Left lung (tissue), 10 donors: ENCODE results near the gene C16orf54. TPM values are rescaled to one million over a fixed set of nuclear protein-coding genes. Genes with fewer than 3 reads are reported as not detected.
A peak's percentile ranks its signal among the peaks of the same experiment; 100 is the strongest.
"Not testable (repeated sequence)": the region's sequence is repeated elsewhere in the genome, so short reads cannot be mapped to it uniquely, and the experiment has no call there.

Source experiments
- ATAC-seq: fragments of 200-7000 bp; cut with Tn5 transposase; one replicate; pipeline ENCODE4 v1.9.1; 2020; ENCODE audit warnings: moderate library complexity
- DNase-seq, 4 donors: peaks; one replicate each; pipeline ENCODE4 v3.0.0-alpha.2; 2013 to 2020
- H3K27ac ChIP-seq, 2 donors: fragments of 200-600 bp; sonication (generic) in 1 of 2; one replicate each; pipeline versions ENCODE4 v1.5.0 to v1.8.0; 2020 to 2021
- H3K27me3 ChIP-seq, 2 donors: fragments of 200-600 bp; sonication (generic) in 1 of 2; one replicate each; pipeline versions ENCODE4 v1.5.0 to v1.8.0; 2020 to 2021
- H3K36me3 ChIP-seq, 2 donors: fragments of 200-600 bp; sonication (generic) in 1 of 2; one replicate each; pipeline versions ENCODE4 v1.5.0 to v1.8.0; 2020 to 2021
- H3K4me1 ChIP-seq, 2 donors: fragments of 200-600 bp; one replicate each; pipeline ENCODE4 v1.8.0; 2021
- H3K4me3 ChIP-seq, 2 donors: fragments of 200-600 bp; sonication (generic) in 1 of 2; one replicate each; pipeline versions ENCODE4 v1.5.0 to v1.8.0; 2020 to 2021; ENCODE audit warnings: mild to moderate bottlenecking in 1 of 2
- H3K9me3 ChIP-seq, 2 donors: fragments of 200-600 bp; sonication (generic) in 1 of 2; one replicate each; pipeline versions ENCODE4 v1.5.0 to v1.8.0; 2020 to 2021
- CTCF ChIP-seq, 2 donors: fragments of 200-600 bp; sonication (generic) in 1 of 2; IDR thresholded peaks; one replicate each; pipeline versions ENCODE4 v1.5.0 to v1.8.0; 2021; ENCODE audit warnings: antibody characterized with exemption in 2 of 2
- intact Hi-C, 2 donors: fragments of 100-400 bp; cut with DNase I; formaldehyde crosslinking; loops; one replicate each; pipeline versions ENCODE4 v1.11.2 to v1.14.2; 2022
- polyA plus RNA-seq, 6 donors: library from polyadenylated mRNA; unstranded; fragments of 120-200 nt; gene quantifications; one replicate each; pipeline ENCODE4 v1.2.1, GENCODE V29; 2013; ENCODE audit not compliant: insufficient read length in 6 of 6
- total RNA-seq, 2 donors: library from RNA; stranded (reverse); fragmentation: NEBNext Ultra II Directional; extraction: Animal tissue kit (Norgen Biotek cat#: 25700); gene quantifications; one replicate each; pipeline ENCODE4 v1.2.1, GENCODE V29; 2021
- donor health status: DM: no; HTN: yes; CAD: no.
- donor health status: DM: no; HTN: no; CAD: no.

Gene C16orf54
- total and polyA plus RNA-seq, 8 donors = 0.33 to 13.6 (median 0.69) TPM

- H3K27ac ChIP-seq = no peak overlapping the region
- no peak overlapping the region for H3K4me3 ChIP-seq
- no peaks in the 10 kb centered on the region for H3K36me3 ChIP-seq
- H3K9me3 ChIP-seq = no peaks in the 10 kb centered on the region
- DNase-seq (peak in 2 of 4 donors; percentile 50 to 69), ATAC-seq (peak; percentile 74)
- TF ChIP-seq CTCF (IDR thresholded peaks at IDR 0.05) = no peak
- intact Hi-C loops = no loop called here
- H3K4me1 ChIP-seq = peaks cover 0 to 3% of the 10 kb centered on the region in 2 donors
- no peaks in the 10 kb centered on the region for H3K27me3 ChIP-seq
Observed at GRCh38 chr16:29760567-29761279, 14.9 kb upstream of the C16orf54 start.

GRCh38 chr16:29757950-29758466 is 12.2 kb upstream of the C16orf54 start:
- DNase-seq (peak in 1 of 4 donors; percentile 18), ATAC-seq (peak; percentile 47)
- peak overlapping the region in 1 of 2 donors; percentile 39 for H3K27ac ChIP-seq
- no peaks in the 10 kb centered on the region for H3K9me3 ChIP-seq
- no peaks in the 10 kb centered on the region for H3K27me3 ChIP-seq
- H3K4me3 ChIP-seq = no peak overlapping the region
- H3K36me3 ChIP-seq = no peaks in the 10 kb centered on the region
- no peak for TF ChIP-seq CTCF (IDR thresholded peaks at IDR 0.05)
- no peaks in the 10 kb centered on the region for H3K4me1 ChIP-seq
- intact Hi-C loops = no loop called here

GRCh38 chr16:29757086-29757485 is 11.3 kb upstream of the C16orf54 start:
- H3K4me3 ChIP-seq, ATAC-seq, H3K36me3 ChIP-seq, H3K9me3 ChIP-seq, H3K27ac ChIP-seq, H3K27me3 ChIP-seq, H3K4me1 ChIP-seq, DNase-seq, intact Hi-C loops: not testable (repeated sequence)

GRCh38 chr16:29756654-29757053 is 10.9 kb upstream of the C16orf54 start:
- no peak for TF ChIP-seq CTCF (IDR thresholded peaks at IDR 0.05)
- no peaks in the 10 kb centered on the region for H3K4me1 ChIP-seq
- H3K9me3 ChIP-seq = no peaks in the 10 kb centered on the region
- intact Hi-C loops = no loop called here
- H3K27me3 ChIP-seq = no peaks in the 10 kb centered on the region
- H3K27ac ChIP-seq = no peak overlapping the region
- ATAC-seq (peak; percentile 63), DNase-seq (peak in 1 of 4 donors; percentile 25)
- H3K4me3 ChIP-seq = no peak overlapping the region
- H3K36me3 ChIP-seq = no peaks in the 10 kb centered on the region

- Histone ChIP-seq H3K36me3 (no peaks in the 10 kb centered on the region), H3K27me3 (no peaks in the 10 kb centered on the region), H3K9me3 (no peaks in the 10 kb centered on the region), H3K4me3 (no peak overlapping the region), H3K27ac (no peak overlapping the region), H3K4me1 (peaks cover 0 to 10% of the 10 kb centered on the region in 2 donors)
- intact Hi-C loops = no loop called here
- no peak for ATAC-seq
- TF ChIP-seq CTCF (IDR thresholded peaks at IDR 0.05) = no peak
- no peak for DNase-seq
Observed at GRCh38 chr16:29753516-29753915, 7.7 kb upstream of the C16orf54 start.

GRCh38 chr16:29748760-29749149 is 3.0 kb upstream of the C16orf54 start:
- not testable (repeated sequence) for ATAC-seq, H3K36me3 ChIP-seq, H3K9me3 ChIP-seq

More at GRCh38 chr16:29748760-29749149, 3.0 kb upstream of the C16orf54 start:
- H3K27ac ChIP-seq, DNase-seq, intact Hi-C loops, H3K4me3 ChIP-seq, H3K27me3 ChIP-seq: not testable (repeated sequence)
- peaks cover 0 to 37% of the 10 kb centered on the region in 2 donors for H3K4me1 ChIP-seq
